CD4-positive, alpha-beta T cell treated with Interleukin-10 for 1 hour (primary cell): ENCODE results near the gene CISD1.
"Not testable (repeated sequence)": the region's sequence is repeated elsewhere in the genome, so short reads cannot be mapped to it uniquely, and the experiment has no call there.

ENCODE experiments used
- DNase-seq: peaks from one replicate; pipeline ENCODE4 v3.0.0-alpha.2; 2020

CISD1 gene

GRCh38 chr10:58268946-58269781 lies at the start of gene CISD1:
Gene CISD1 (plus strand): TSS chr10:58269162. CDS start chr10:58269274, 112 bp downstream.
- DNase-seq, result peak; percentile 97

- DNase-seq, result no peak
These were observed 49.1 kb upstream of the CISD1 start for GRCh38 chr10:58219875-58220274.

GRCh38 chr10:58220769-58221451 lies 48.1 kb upstream of the CISD1 start:
- DNase-seq, result no peak

GRCh38 chr10:58225654-58226053 lies 43.3 kb upstream of the CISD1 start:
- no peak for DNase-seq

GRCh38 chr10:58229856-58230255 lies 39.1 kb upstream of the CISD1 start:
- DNase-seq, result not testable (repeated sequence)

- DNase-seq, result no peak
These were observed 31.7 kb upstream of the CISD1 start for GRCh38 chr10:58237014-58237834.

GRCh38 chr10:58239561-58240169 lies 29.3 kb upstream of the CISD1 start:
- DNase-seq, result no peak

- no peak for DNase-seq
These were observed 28.4 kb upstream of the CISD1 start for GRCh38 chr10:58240531-58240930.

GRCh38 chr10:58241346-58241745 lies 27.6 kb upstream of the CISD1 start:
- DNase-seq, result no peak

- DNase-seq, result no peak
These were observed 25.7 kb upstream of the CISD1 start for GRCh38 chr10:58243269-58243668.

- DNase-seq, result not testable (repeated sequence)
These were observed 25.2 kb upstream of the CISD1 start for GRCh38 chr10:58243801-58244200.

GRCh38 chr10:58244242-58244641 lies 24.7 kb upstream of the CISD1 start:
- not testable (repeated sequence) for DNase-seq

GRCh38 chr10:58244666-58245065 lies 24.3 kb upstream of the CISD1 start:
- not testable (repeated sequence) for DNase-seq

GRCh38 chr10:58253184-58253583 lies 15.8 kb upstream of the CISD1 start:
- no peak for DNase-seq

GRCh38 chr10:58254644-58255043 lies 14.3 kb upstream of the CISD1 start:
- no peak for DNase-seq

GRCh38 chr10:58256013-58256780 lies 12.8 kb upstream of the CISD1 start:
- DNase-seq, result not testable (repeated sequence)

- DNase-seq, result no peak
These were observed 9.8 kb upstream of the CISD1 start for GRCh38 chr10:58258977-58259692.

GRCh38 chr10:58260334-58260733 lies 8.6 kb upstream of the CISD1 start:
- no peak for DNase-seq

GRCh38 chr10:58262766-58263165 lies 6.2 kb upstream of the CISD1 start:
- DNase-seq, result no peak

GRCh38 chr10:58264780-58265179 lies 4.2 kb upstream of the CISD1 start:
- no peak for DNase-seq

GRCh38 chr10:58265249-58265648 lies 3.7 kb upstream of the CISD1 start:
- DNase-seq, result no peak
